Measurements from ENCODE around the gene OR10A3.

OR10A3 gene

DNA sequence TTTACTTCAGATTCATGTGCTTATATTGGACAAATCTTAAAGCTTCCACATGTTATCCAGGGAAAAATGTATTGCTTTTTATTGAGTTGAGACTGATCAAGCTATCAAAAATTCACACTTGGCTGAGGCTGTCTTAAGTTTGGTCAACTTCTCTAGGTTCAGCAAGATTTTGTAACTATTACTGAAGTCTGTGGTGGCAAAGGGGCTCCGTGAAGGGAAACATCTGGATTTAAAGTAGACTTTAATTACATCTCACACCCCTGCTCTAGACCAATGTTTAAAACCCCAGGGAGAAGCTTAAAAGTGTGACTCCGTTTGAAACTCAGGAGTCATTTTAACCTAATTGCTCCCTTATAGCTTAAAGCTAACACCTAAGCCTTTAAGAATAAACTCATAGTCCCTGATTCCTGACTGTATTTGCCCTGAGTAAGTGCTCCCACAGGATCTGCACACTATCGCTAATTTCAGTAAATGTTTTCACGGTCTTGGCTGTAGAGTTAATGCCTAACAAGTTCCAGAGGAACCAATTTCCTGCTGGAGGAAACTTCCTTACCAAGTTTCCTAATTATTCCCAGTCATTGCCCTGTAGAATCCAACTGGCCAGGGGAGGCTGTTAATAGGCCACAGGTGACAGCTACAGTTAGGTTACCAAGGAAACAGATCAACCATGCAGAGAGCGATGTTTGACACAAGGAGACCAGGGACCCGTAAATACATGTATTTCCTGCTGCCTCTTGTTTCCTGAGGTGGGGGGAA, 50.9 kb downstream of the OR10A3 start:
- DNase-seq, result no peak

DNA sequence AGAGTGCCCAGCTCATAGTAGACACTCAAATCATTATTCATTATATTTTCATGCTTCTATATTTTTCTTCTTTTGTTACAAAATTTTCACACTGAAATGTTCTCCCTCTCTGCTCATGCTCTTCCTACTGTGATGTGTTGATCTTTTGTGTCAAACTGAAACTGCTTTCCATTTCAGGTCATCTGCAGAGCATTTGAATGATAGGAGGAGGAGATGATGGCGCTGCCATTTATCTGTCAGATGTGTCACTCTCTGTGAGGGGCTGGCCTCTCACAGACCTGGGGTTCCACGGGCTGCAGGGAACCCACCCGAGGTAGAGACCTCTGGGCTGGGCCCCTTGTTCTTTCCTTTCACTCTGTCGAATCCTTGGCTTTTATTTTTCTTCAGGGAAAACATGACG, 51.5 kb downstream of the OR10A3 start:
- no peak for DNase-seq

All from CD4-positive, alpha-beta T cell treated with Interleukin-17A for 4 hours (primary cell).